Kidney (tissue), 14 donors: ENCODE measurements around the gene MRTFB. TPM values are rescaled to one million over a fixed set of nuclear protein-coding genes. Genes with fewer than 3 reads are reported as not detected.
A peak's percentile ranks its signal among the peaks of the same experiment; 100 is the strongest.

ENCODE experiments used
- DNase-seq, 5 donors: peaks; one replicate each; pipeline ENCODE4 v3.0.0-alpha.2; 2013 to 2020
- FAIRE-seq: peaks from 2 replicates; lab custom pipeline; 2012; peaks lifted over from hg19 to GRCh38; lab: Jason Lieb, UNC
- H3K27ac ChIP-seq, 2 donors: one replicate each; pipeline ENCODE4 v1.7.0; 2013; ENCODE audit warnings: low read depth in 2 of 2, low read length in 2 of 2, inconsistent platforms in 1 of 2
- H3K27me3 ChIP-seq: one replicate; pipeline ENCODE4 v1.7.1; 2013; ENCODE audit warnings: low read length, inconsistent platforms; ENCODE audit not compliant: control insufficient read depth, insufficient read depth
- H3K36me3 ChIP-seq, 3 donors: one replicate each; pipeline versions ENCODE4 v1.7.0 to v1.7.1; 2013; ENCODE audit warnings: low read length in 3 of 3, control low read depth in 1 of 3, inconsistent platforms in 1 of 3; ENCODE audit not compliant: insufficient read depth in 3 of 3, control insufficient read depth in 2 of 3
- H3K4me1 ChIP-seq, 3 donors: one replicate each; pipeline versions ENCODE4 v1.7.0 to v1.7.1; 2013; ENCODE audit warnings: low read length in 3 of 3, inconsistent platforms in 1 of 3, low read depth in 1 of 3; ENCODE audit not compliant: control insufficient read depth in 2 of 3, insufficient read depth in 2 of 3
- H3K4me3 ChIP-seq, 3 donors: one replicate each; pipeline versions ENCODE4 v1.7.0 to v1.8.1; 2013; ENCODE audit warnings: low read length in 3 of 3, control low read depth in 1 of 3, inconsistent platforms in 1 of 3
- H3K9ac ChIP-seq, 3 donors: one replicate each; pipeline versions ENCODE4 v1.7.0 to v1.7.1; 2013; ENCODE audit warnings: low read length in 3 of 3, control low read depth in 1 of 3, inconsistent platforms in 1 of 3
- H3K9me3 ChIP-seq, 3 donors: one replicate each; pipeline versions ENCODE4 v1.7.0 to v1.7.1; 2013; ENCODE audit warnings: low read length in 3 of 3, control low read depth in 1 of 3, inconsistent platforms in 1 of 3; ENCODE audit not compliant: control insufficient read depth in 2 of 3, insufficient read depth in 1 of 3
- CTCF ChIP-seq: IDR thresholded peaks from 3 replicates; pipeline ENCODE4 v1.5.1; 2012; ENCODE audit warnings: mild to moderate bottlenecking, moderate library complexity, borderline replicate concordance; ENCODE audit not compliant: insufficient read depth; ENCODE audit errors: extremely low read depth
- intact Hi-C: fragments of 100-400 bp; cut with DNase I; formaldehyde crosslinking; loops from one replicate; pipeline ENCODE4 v1.11.1; 2022
- polyA plus RNA-seq: library from polyadenylated mRNA; stranded (reverse); fragments of 350-450 nt; fragmentation: Illumina TruSeq; extraction: RNeasy Lipid Tissue Mini Kit (QIAGEN cat#74804); gene quantifications from one replicate; pipeline ENCODE4 v1.2.3, GENCODE V29; 2014; ENCODE audit warnings: low read depth, low replicate concordance; ENCODE audit not compliant: insufficient read depth
- total RNA-seq: library from RNA; stranded (reverse); fragmentation: NEBNext Ultra II Directional; extraction: Animal tissue kit (Norgen Biotek cat#: 25700); gene quantifications from one replicate; pipeline ENCODE4 v1.2.1, GENCODE V29; 2021
- donor health status: control.
- donor health status: control.
- donor health status: control.
- donor health status: control.
- donor health status: control.
- donor health status: DM: yes; HTN: yes; CAD: no.
- donor health status: Normal renal cell carcinoma (clear cell type).

MRTFB gene
- total and polyA plus RNA-seq, 2 donors from 2014 or later, result 5.1 to 51.0 TPM

- no peak for TF ChIP-seq CTCF
- no peaks in the 10 kb centered on the region for H3K36me3 ChIP-seq
- FAIRE-seq (no peak), DNase-seq (peak in 4 of 5 donors; percentile 26 to 79 (median 60))
- peak overlapping the region in 1 of 3 donors; percentile 19 for H3K9ac ChIP-seq
- no peaks in the 10 kb centered on the region for H3K9me3 ChIP-seq
- intact Hi-C loops, result loop anchor here (10.0 kb wide), 1 partner anchor 223 kb away; no protein-coding TSS in a partner anchor
- no peaks in the 10 kb centered on the region for H3K27me3 ChIP-seq
- H3K4me3 ChIP-seq, result peak overlapping the region; percentile 24 to 71 (median 60)
- H3K27ac ChIP-seq, result peak overlapping the region; percentile 4 to 9
- peaks cover 0 to 3% (median 0%) of the 10 kb centered on the region in 3 donors for H3K4me1 ChIP-seq
These were observed 230.3 kb downstream of the MRTFB start for GRCh38 chr16:14301169-14302030.

GRCh38 chr16:14302031-14302398, 230.9 kb downstream of the MRTFB start:
- H3K9me3 ChIP-seq, result no peaks in the 10 kb centered on the region
- peak overlapping the region; percentile 24 to 68 (median 30) for H3K4me3 ChIP-seq
- no peak overlapping the region for H3K27ac ChIP-seq
- no peak for TF ChIP-seq CTCF
- H3K27me3 ChIP-seq, result no peaks in the 10 kb centered on the region
- FAIRE-seq, result no peak
- intact Hi-C loops, result loop anchor here (10.0 kb wide), 1 partner anchor 223 kb away; no protein-coding TSS in a partner anchor
- no peaks in the 10 kb centered on the region for H3K36me3 ChIP-seq
- peaks cover 0 to 3% (median 0%) of the 10 kb centered on the region in 3 donors for H3K4me1 ChIP-seq
- DNase-seq, result peak; percentile 68 to 85 (median 83)
- peak overlapping the region in 1 of 3 donors; percentile 34 for H3K9ac ChIP-seq

GRCh38 chr16:14302399-14303181, 231.5 kb downstream of the MRTFB start:
- Histone ChIP-seq H3K27me3 (no peaks in the 10 kb centered on the region), H3K4me1 (peaks cover 0 to 3% (median 0%) of the 10 kb centered on the region in 3 donors), H3K4me3 (peak overlapping the region; percentile 44 to 68 (median 45)), H3K9ac (peak overlapping the region in 2 of 3 donors; percentile 16 to 34), H3K9me3 (no peaks in the 10 kb centered on the region), H3K27ac (no peak overlapping the region), H3K36me3 (no peaks in the 10 kb centered on the region)
- no peak for FAIRE-seq
- no peak for TF ChIP-seq CTCF
- intact Hi-C loops, result loop anchor here (10.0 kb wide), 1 partner anchor 222 kb away; no protein-coding TSS in a partner anchor
- peak; percentile 43 to 76 (median 51) for DNase-seq
